COR-L47 (cell line): ENCODE data around the gene BLVRA.
"Not testable (repeated sequence)": the region's sequence is repeated elsewhere in the genome, so short reads cannot be mapped to it uniquely, and the experiment has no call there.

ENCODE experiments used
- DNase-seq: peaks from one replicate; lab custom pipeline; 2025; lab: John Stamatoyannopoulos, UW

Gene BLVRA

DNA sequence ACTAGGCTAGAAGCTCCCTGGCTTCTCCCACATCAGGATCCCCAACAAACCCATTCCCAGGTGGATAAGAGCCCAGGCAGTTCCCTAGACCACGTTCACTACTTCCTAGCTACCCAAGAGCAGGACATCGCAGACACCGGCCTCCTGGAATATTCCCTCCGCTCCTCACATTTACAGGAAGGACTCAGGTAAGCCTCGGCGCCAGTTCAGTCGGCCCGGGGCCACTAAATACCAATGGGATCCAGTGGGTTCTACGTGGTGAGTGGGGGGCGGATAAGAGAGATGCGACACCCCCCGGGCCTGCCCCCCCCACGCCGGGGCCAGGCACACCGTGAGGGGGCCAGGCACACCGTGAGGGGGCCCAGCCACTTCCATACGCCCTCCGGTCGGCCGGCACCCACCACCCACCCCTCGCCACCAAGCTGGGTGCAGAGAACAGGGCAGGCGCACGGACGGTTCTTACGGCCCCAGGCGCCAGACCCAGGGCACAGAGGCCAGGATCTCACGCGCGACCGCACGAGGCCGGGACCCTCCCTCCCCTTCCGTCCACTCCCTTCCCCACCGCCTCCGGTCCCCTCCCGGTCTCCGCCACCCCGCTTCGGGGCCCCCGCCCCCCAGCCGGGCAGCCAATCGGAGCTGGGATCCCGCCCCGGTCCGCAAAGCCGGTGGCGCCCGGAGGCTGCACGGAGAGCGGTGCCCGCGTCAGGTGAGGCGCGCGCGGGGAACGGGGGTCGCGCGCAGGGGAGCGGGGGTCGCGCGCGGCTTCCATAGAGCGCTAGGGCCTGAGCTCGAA is at the start of gene BLVRA:
TSS of gene BLVRA (plus strand) at position 652 of the 793 bp plus-strand sequence. CDS start 12,479 bp downstream, outside the sequence.
- DNase-seq, result no peak

DNA sequence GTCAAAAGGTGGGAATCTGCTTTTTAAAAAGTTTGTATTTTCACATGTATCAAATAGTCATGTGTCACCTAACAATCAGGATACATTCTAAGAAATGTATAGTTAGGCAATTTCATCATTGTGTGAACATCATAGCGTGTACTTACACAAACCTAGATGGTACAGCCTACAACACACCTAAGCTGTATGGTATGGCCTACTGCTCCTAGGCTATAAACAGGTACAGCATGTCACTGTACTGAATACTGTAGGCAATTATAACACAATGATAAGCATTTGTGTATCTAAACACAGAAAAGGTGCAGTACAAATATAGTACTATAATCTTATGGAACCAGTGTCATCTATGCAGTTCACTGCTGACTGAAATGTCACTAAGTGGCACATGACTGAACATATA is 47.0 kb upstream of the BLVRA start:
- DNase-seq, result no peak

GRCh38 chr7:43715966-43716365 is 42.5 kb upstream of the BLVRA start:
- not testable (repeated sequence) for DNase-seq

GRCh38 chr7:43716598-43716997 is 41.9 kb upstream of the BLVRA start:
- DNase-seq, result no peak

- DNase-seq, result peak; percentile 20
Observed at GRCh38 chr7:43721193-43721806, 37.2 kb upstream of the BLVRA start.

- DNase-seq, result no peak
Observed at GRCh38 chr7:43723007-43723341, 35.5 kb upstream of the BLVRA start.

DNA sequence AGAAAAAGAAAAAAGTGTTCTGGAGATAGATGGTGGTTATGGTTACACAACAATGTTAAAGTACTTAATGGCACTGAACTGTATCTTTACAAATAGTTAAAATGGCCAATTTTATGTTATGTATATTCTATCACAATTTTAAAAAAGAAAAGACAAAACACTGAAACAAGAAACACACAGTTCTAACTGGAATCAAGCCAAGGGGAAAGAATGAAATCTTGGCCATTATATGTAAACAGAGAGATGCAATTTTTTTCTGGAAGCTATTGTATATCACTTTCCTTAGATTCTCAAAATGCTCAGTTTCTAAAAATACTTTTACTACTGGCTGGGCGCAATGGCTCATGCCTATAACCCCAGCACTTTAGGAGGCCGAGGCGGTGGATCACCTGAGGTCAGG is 33.2 kb upstream of the BLVRA start:
- DNase-seq, result no peak

DNA sequence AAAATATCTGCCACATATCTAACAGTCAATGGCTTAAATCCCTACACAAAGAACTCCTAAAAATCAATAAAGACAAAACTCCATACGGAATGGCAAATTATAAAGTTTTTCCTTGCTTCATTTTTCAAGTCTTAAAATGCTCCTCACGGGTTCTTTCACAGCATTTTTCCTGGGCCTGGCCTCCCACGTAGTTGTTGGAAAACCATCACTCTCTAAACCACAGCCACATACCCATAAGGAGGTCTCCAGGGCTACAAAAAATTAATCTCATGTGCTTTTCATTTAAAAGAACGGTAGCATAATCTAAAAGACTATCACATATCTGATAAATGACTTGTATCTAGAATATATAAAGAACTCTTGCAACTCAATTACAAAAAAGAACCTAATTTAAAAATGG is 32.0 kb upstream of the BLVRA start:
- no peak for DNase-seq

DNA sequence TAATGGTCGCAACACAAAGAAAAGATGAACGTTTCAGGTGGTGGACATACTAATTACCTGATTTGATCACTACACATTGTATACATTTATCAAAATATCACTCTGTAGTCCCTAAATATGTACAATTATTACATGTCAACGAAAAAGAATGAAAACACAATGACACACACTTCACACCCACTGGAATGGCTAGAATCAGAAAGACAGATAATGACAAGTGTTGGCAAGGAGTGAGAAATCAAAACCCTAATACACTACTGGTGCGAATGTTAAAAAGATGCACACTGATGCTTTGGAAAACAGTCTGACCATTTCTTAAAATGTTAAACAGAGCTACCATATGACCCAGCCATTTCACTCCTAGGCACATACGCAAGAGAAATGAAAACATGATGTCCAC is 31.5 kb upstream of the BLVRA start:
- no peak for DNase-seq

- no peak for DNase-seq
Observed at GRCh38 chr7:43727494-43727893, 31.0 kb upstream of the BLVRA start.

DNA sequence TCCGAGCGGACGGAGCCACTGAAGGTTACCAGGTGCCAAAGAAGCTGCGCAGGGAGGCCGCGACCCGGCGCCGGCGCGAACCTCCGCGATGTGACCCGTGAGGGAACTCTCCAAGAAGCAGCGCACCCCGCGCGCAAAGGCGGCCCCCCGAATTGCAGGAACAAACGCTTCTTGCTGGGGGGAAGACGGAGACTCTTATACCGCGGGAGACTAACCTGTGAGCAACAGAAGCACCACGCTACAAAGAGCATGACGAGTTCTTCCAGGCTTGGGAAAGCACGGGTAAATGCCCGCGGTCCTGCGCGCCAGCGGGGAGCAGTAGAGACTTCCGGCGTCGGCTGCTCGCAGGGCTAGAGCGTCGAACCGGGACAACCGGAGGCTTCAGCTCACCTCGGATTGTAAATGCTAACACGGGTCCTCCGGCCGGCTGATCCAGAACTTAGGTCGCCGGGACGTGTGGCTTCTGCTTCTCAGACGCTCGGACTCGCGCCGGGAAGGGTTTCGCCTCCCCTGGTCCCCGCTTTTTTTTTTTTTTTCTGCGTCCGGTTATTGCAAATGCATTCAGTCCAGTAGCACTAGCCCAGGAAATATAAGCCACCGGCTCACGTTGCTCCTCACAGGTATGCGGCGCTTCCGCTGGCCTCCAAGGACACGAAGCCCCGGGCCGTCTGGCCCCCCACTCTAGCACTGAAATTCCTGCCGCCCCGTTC is 29.1 kb upstream of the BLVRA start, which contains the start of gene COA1:
TSS of gene COA1 (minus strand) at position 310 of the 710 bp plus-strand sequence. CDS start 80,909 bp downstream, outside the sequence.
- peak; percentile 87 for DNase-seq

DNA sequence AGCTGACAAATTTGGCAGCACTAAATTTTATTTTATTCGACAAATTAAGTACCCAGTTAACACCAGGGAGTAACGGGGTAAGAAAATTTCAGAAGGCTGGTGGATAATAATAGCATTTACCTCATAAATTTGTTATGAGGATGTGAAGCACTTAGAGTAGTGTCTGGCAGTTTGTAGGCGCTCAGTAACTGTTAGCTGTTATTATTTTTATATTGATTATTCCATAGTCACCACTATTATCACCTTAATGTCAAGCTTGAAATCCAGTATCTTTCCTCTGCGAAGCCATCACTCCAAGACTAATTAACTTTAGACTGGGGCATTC is 28.6 kb upstream of the BLVRA start:
- DNase-seq, result no peak

- not testable (repeated sequence) for DNase-seq
Observed at GRCh38 chr7:43731494-43731893, 27.0 kb upstream of the BLVRA start.

DNA sequence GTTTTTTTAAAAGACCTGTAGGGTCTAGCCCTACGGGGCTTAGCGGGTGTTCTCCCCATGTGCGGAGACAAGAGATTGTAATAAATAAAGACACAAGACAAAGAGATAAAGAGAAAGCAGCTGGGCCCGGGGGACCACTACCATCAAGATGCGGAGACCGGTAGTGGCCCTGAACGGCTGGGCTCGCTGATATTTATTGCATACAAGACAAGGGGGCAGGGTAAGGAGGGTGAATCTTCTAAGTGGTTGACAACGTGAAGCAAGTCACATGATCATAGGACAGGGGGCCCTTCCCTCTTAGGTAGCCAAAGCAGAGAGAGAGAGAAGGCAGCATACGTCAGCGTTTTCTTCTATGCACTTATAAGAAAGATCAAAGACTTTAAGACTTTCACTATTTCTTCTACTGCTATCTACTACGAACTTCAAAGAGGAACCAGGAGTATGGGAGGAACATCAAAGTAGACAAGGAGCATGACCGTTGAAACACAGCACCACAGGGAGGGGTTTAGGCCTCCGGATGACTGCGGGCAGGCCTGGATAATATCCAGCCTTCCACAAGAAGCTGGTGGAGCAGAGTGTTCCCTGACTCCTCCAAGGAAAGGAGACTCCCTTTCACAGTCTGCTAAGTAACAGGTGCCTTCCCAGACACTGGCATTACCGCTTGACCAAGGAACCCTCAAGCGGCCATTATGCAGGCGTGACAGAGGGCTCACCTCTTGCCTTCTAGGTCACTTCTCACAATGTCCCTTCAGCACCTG is 23.7 kb upstream of the BLVRA start:
- not testable (repeated sequence) for DNase-seq

DNA sequence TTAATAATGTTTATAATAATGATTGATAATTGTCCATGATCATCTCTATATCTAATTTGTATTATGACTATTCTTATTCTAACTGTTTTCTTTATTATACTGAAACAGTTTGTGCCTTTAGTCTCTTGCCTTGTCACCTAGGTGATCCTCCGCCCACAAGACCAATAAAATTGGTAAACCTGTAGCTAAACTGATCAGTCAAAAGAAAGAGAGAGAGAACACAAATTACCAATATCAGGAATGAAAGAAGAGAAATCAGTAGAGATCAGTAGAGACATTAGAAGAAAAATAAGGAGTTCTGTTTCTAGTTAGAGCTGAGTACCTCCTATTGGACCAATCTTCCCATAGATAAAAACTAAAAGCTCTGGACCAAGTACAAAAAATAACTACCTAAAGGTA is 23.1 kb upstream of the BLVRA start:
- no peak for DNase-seq

DNA sequence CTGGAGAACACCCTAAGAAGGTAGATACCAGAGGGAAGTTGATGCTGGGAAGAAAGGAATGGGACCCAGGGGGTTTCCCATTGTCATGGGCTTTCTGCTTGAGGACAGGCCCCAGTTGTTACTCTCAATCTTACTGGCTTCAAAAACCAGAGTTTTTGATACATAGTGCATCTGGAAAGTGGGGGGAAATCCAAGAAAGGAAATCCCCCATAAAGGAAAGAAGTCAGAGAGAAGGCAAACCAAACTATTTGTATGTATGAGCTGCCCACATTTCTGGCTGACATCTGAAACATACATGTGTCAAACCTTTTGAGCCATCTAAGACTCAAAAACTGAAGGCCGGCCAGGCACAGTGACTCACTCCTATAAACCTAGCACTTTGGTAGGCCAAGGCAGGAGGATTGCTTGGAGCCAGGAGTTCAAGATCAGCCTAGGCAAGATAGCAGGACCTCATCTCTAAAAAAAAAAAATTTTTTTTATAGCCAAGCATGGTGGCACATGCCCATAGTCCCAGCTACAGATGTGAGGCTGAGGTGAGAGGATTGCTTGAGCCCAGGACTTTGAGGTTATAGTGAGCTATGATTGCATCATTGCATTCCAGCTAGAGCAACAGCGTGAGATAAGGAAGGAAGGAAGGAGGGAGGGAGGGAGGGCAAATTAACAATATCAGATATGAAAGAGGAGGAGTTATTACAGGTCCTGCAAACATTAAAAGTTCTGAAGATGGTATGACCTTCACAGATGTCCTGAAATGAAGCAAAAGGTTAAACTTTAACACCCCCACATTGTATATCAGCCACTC is 22.5 kb upstream of the BLVRA start:
- DNase-seq, result no peak

- no peak for DNase-seq
Observed at GRCh38 chr7:43737467-43738127, 20.9 kb upstream of the BLVRA start.

DNA sequence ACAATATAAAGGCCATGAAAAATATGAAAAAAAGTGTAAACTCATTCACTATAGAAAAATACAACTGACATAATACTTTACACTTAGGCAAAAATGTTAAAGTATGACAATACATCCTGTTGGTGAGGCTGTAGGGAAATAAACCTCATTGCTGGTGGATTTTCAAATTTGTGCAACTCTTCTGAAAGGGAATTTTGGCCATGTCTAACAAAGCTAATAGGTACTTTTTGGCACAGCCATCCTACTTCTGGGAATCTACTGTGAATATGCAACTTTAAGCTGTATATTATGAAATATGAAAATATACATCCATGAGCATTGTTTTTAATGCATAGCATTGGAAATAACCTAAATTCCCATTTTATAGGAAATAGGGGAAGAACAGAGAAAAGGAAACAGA is 15.8 kb upstream of the BLVRA start:
- no peak for DNase-seq

GRCh38 chr7:43747328-43748105 is 11.0 kb upstream of the BLVRA start:
- DNase-seq, result no peak

DNA sequence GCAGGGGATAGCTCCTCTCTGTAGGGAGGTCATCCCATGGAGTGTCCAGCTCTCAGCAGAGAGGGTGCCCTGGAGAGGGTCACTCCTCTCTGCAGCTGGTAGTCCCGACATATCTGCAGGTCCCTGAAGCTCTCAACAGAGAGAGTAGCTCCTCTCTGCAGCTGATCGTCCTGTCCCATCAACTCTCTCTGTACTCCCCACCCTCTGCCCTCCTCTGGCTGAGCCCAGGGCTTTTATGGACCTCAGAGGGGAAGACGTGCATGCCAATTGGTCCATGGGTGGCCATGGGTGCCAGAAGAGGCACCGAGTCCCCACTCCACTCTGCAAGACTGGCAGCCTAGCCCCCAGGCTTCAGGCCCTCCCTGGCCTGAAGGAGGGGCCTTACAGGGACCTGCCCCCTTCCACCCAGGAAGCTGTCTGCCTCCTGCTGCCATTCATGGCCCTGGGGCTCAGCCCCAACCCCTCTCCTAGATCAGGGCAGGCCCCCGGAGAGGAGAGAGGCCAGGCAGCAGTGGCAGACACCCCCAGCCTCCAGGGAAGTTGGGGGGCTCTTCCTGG is 9.0 kb upstream of the BLVRA start:
- no peak for DNase-seq
